Psoas muscle (tissue), 8 donors: ENCODE results near the gene PGP. TPM values are rescaled to one million over a fixed set of nuclear protein-coding genes. Genes with fewer than 3 reads are reported as not detected.
"Not testable (repeated sequence)": the region's sequence is repeated elsewhere in the genome, so short reads cannot be mapped to it uniquely, and the experiment has no call there.

Experiments
- ATAC-seq, 4 donors: fragments of 200-7000 bp; cut with Tn5 transposase; one replicate each; pipeline ENCODE4 v1.9.1; 2020; ENCODE audit warnings: moderate library complexity in 3 of 4, mild to moderate bottlenecking in 2 of 4
- DNase-seq, 2 donors: peaks; one replicate each; pipeline ENCODE4 v3.0.0-alpha.2; 2020
- H3K27ac ChIP-seq: fragments of 200-600 bp; one replicate; pipeline ENCODE4 v1.8.0; 2022
- H3K27me3 ChIP-seq, 3 donors: fragments of 200-600 bp in 1 of 3; one replicate each; pipeline versions ENCODE4 v1.6.1 to v1.8.0; 2013 to 2022; ENCODE audit warnings: low read length in 2 of 3, mild to moderate bottlenecking in 2 of 3, moderate library complexity in 1 of 3; ENCODE audit not compliant: insufficient read depth in 3 of 3
- H3K36me3 ChIP-seq, 2 donors: fragments of 200-600 bp in 1 of 2; one replicate each; pipeline versions ENCODE4 v1.6.1 to v1.8.0; 2013 to 2022; ENCODE audit warnings: low read depth in 1 of 2, mild to moderate bottlenecking in 1 of 2, moderate library complexity in 1 of 2; ENCODE audit not compliant: insufficient read depth in 1 of 2
- H3K4me1 ChIP-seq: fragments of 200-600 bp; one replicate; pipeline ENCODE4 v1.8.0; 2022
- H3K4me3 ChIP-seq: fragments of 200-600 bp; one replicate; pipeline ENCODE4 v1.8.0; 2022; ENCODE audit warnings: mild to moderate bottlenecking
- H3K9me3 ChIP-seq: fragments of 200-600 bp; one replicate; pipeline ENCODE4 v1.8.0; 2022
- CTCF ChIP-seq: fragments of 200-600 bp; IDR thresholded peaks from one replicate; pipeline ENCODE4 v1.8.0; 2022; ENCODE audit warnings: antibody characterized with exemption
- WGBS, 3 donors: extraction: QIAGEN DNeasy Blood & Tissue Kit; methylation state at CpG; one replicate each; pipeline versions ENCODE4 v1.1.6 to v1.1.7; 2013; 5-methylcytosine and 5-hydroxymethylcytosine counted together
- intact Hi-C, 2 donors: fragments of 100-400 bp; cut with DNase I; formaldehyde crosslinking; loops; one replicate each; pipeline versions ENCODE4 v1.11.0 to v1.14.2; 2022
- polyA plus RNA-seq, 3 donors: library from polyadenylated mRNA; stranded (reverse); fragments of 200-250 nt; gene quantifications; one replicate each; pipeline ENCODE4 v1.2.3, GENCODE V29; 2013
- total RNA-seq, 4 donors: library from RNA; stranded (reverse); fragmentation: NEBNext Ultra II Directional in 2 of 4; extraction: Animal tissue kit (Norgen Biotek cat#: 25700) in 2 of 4; gene quantifications; one replicate each; pipeline versions ENCODE4 v1.2.1 to v1.2.4, GENCODE V29; 2021 to 2023
- donor health status: healthy with polysubstance abuse.
- donor health status: DM: no; HTN: no; CAD: no; lungs with moderate emphysema.
- donor health status: Bipolar disorder and iron deficiency.
- donor health status: healthy.
- donor health status: DM: yes; HTN: yes; CAD: no.
- donor health status: DM: no; HTN: no; CAD: no.
- donor health status: DM: no; HTN: no; CAD: no.
- donor health status: DM: yes; HTN: yes; CAD: no.

The PGP gene
- total and polyA plus RNA-seq, 7 donors, result 20.9 to 35.9 (median 27.4) TPM

GRCh38 chr16:2205104-2205966 is 9.3 kb downstream of the PGP start, which contains the start of gene MLST8:
MLST8 (plus strand) TSS chr16:2205454; CDS start chr16:2206086, 632 bp downstream.
- Histone ChIP-seq H3K4me1 (peaks cover 23% of the 10 kb centered on the region), H3K27ac (peak within 1 kb of the TSS; percentile 95), H3K4me3 (peak within 1 kb of the TSS; percentile 81), H3K36me3 (peaks cover 0 to 38% of the 10 kb centered on the region in 2 donors), H3K27me3 (no peaks in the 10 kb centered on the region), H3K9me3 (no peaks in the 10 kb centered on the region)
- DNase-seq, result peak; percentile 88 to 95
- WGBS, 3 donors, result 0 to 1% (median 1%) methylated on average over 60 to 93 of the region's 93 CpGs
- intact Hi-C loops, result loop anchor here in 1 of 2 donors (5.0 kb wide), 1 partner anchor 48 kb away; the partner anchor contains the start of gene TRAF7
- peak; percentile 82 to 96 (median 86) for ATAC-seq
- peak; percentile 24 for TF ChIP-seq CTCF

GRCh38 chr16:2204416-2205103 is 10.1 kb downstream of the PGP start:
- DNase-seq (no peak), ATAC-seq (peak in 2 of 4 donors; percentile 1 to 2)
- TF ChIP-seq CTCF, result no peak
- H3K9me3 ChIP-seq, result no peaks in the 10 kb centered on the region
- no peaks in the 10 kb centered on the region for H3K27me3 ChIP-seq
- WGBS, 3 donors, result 75 to 78% (median 78%) methylated on average over 13 of the region's 13 CpGs
- intact Hi-C loops, result loop anchor here in 1 of 2 donors (5.0 kb wide), 1 partner anchor 47 kb away; the partner anchor contains the start of gene TRAF7
- H3K36me3 ChIP-seq, result peaks cover 0 to 34% of the 10 kb centered on the region in 2 donors
- H3K4me3 ChIP-seq, result peak overlapping the region; percentile 81
- peaks cover 18% of the 10 kb centered on the region for H3K4me1 ChIP-seq
- peak overlapping the region; percentile 95 for H3K27ac ChIP-seq

GRCh38 chr16:2203119-2203688 is 11.4 kb downstream of the PGP start:
- H3K27ac ChIP-seq, H3K4me3 ChIP-seq, ATAC-seq, H3K9me3 ChIP-seq, H3K27me3 ChIP-seq, DNase-seq, intact Hi-C loops: not testable (repeated sequence)
- H3K4me1 ChIP-seq, result peaks cover 18% of the 10 kb centered on the region
- H3K36me3 ChIP-seq, result peaks cover 0 to 20% of the 10 kb centered on the region in 2 donors
- 90 to 97% (median 96%) methylated on average over 8 of the region's 8 CpGs for WGBS, 3 donors

- Histone ChIP-seq H3K27ac (no peak overlapping the region), H3K27me3 (peaks cover 0 to 26% (median 12%) of the 10 kb centered on the region in 3 donors), H3K36me3 (no peaks in the 10 kb centered on the region), H3K9me3 (no peaks in the 10 kb centered on the region), H3K4me1 (peaks cover 11% of the 10 kb centered on the region), H3K4me3 (no peak overlapping the region)
- DNase-seq (no peak), ATAC-seq (no peak)
- 86 to 93% (median 86%) methylated on average over 6 of the region's 6 CpGs for WGBS, 3 donors
- intact Hi-C loops, result no loop called here
- no peak for TF ChIP-seq CTCF
These were observed 14.3 kb downstream of the PGP start for GRCh38 chr16:2200313-2200712.
